ENCODE data around the gene CD69.

DNA sequence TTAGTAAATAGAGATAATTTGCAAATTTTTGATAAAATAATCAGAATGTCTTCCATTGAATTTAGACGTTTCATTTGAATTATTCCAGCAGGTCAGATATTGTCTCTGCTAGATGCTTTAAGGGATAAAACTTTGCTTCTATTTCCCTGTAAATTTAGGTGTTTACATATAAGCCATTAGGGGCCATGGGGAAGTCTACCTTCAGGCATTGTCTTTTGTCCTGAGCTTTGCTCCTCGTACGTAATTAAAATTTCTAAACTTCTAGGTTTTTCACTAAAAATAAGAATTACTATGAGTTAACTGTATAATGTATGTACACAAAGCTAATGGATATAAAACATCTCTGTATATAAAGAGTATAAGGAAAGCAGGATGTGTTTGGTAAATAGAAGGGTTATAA, 24.1 kb upstream of the CD69 start:
- TF ChIP-seq, protein P1, sequence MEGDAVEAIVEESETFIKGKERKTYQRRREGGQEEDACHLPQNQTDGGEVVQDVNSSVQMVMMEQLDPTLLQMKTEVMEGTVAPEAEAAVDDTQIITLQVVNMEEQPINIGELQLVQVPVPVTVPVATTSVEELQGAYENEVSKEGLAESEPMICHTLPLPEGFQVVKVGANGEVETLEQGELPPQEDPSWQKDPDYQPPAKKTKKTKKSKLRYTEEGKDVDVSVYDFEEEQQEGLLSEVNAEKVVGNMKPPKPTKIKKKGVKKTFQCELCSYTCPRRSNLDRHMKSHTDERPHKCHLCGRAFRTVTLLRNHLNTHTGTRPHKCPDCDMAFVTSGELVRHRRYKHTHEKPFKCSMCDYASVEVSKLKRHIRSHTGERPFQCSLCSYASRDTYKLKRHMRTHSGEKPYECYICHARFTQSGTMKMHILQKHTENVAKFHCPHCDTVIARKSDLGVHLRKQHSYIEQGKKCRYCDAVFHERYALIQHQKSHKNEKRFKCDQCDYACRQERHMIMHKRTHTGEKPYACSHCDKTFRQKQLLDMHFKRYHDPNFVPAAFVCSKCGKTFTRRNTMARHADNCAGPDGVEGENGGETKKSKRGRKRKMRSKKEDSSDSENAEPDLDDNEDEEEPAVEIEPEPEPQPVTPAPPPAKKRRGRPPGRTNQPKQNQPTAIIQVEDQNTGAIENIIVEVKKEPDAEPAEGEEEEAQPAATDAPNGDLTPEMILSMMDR (IDR thresholded peaks at IDR 0.05) = no peak
- no peak for TF ChIP-seq POLR2A (IDR thresholded peaks at IDR 0.05)
